CD4-positive, alpha-beta T cell treated with Interleukin-10 for 1 hour (primary cell): ENCODE results near the gene ATP7B.
"Not testable (repeated sequence)": the region's sequence is repeated elsewhere in the genome, so short reads cannot be mapped to it uniquely, and the experiment has no call there.

ENCODE experiments used
- DNase-seq: peaks from one replicate; pipeline ENCODE4 v3.0.0-alpha.2; 2020

ATP7B gene

GRCh38 chr13:52005841-52006522, 5.3 kb downstream of the ATP7B start:
- DNase-seq, result no peak

DNA sequence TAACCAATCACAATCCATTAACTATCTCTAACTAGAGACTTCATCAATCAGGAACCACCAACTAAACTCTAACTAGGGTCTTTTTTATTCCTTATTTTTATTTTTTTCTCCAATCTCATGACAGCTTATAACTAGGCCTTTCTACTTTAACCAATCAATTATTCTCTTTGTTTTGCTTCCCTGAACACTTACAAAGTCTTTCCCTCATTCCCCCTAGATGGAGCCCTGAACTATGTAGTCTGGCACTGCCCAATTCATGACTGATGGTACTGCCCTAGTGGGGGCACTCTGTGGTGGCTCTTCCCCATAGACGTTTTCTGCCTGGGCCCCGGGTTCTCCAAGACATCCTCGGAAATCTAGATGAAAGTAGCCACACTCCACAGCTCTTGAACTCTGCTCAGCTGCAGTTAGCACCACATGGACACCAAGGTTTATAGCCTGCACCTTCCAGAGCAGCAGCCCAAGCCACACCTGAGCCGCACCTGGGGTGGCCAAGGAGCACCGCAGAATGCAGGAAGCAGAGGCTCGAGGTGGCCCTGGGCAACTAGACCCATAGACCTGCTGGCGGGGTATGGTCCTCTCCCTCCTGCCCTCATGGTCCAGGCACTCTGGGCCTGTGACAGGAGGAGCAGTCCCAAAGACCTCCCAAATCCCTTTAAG, 6.6 kb downstream of the ATP7B start:
- no peak for DNase-seq

DNA sequence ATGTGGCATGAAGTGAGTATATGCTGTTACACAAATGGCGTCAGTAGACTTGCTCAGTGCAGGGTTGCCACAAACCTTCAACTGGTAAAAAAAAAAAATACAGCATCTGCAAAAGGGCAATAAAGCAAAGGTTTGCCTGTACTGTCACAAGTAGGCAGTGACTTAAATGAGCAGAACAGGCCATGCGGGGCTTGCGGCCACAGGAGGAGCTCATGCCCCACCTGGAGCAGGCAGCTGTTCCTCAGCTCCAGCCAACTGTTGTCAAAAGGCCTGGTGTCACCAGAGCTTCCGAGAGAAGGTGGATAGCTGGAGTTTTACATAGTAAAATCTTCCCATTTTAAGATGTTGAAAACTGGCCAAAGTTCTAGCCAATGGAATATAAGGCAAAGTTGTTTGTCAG, 7.7 kb downstream of the ATP7B start:
- no peak for DNase-seq

DNA sequence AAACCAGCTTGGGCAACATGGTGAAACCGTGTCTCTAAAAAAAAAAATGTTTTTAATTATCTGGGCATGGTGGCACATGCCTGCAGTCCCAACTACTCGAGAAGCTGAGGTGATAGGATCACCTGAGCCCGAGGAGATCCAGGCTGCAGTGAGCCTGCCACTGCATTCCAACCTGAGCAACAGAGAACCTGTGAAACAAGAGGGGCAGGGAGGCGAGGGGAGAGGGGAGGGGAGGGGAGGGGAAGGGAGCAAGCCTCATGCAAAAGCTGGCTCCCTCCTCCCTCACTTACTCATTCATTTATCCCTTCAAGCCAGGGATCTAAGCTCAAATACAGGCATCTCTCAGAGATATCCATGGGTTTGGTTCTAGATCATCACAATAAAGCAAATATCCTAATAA, 8.9 kb downstream of the ATP7B start:
- DNase-seq, result no peak

GRCh38 chr13:52001120-52001731, 10.0 kb downstream of the ATP7B start:
- DNase-seq, result peak; percentile 48

DNA sequence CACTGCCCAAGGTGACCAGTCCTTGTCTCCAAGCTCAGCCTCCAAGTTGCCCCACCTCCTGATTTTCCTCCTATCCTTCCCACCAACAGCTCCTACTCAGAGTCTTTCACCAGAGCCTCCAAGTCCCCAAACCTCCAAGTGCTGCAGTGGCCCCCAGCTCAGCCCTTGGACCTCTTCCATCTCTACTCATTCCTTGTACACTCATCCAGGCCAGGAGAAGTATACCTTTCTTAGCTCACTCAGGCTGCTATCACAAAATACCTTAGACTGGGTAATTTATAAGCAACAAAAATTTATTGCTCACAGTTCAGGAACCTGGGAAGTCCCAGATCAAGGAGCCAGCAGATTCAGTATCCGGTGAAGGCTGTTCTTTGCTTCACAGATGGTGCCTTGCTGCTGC, 11.3 kb downstream of the ATP7B start:
- DNase-seq, result no peak

DNA sequence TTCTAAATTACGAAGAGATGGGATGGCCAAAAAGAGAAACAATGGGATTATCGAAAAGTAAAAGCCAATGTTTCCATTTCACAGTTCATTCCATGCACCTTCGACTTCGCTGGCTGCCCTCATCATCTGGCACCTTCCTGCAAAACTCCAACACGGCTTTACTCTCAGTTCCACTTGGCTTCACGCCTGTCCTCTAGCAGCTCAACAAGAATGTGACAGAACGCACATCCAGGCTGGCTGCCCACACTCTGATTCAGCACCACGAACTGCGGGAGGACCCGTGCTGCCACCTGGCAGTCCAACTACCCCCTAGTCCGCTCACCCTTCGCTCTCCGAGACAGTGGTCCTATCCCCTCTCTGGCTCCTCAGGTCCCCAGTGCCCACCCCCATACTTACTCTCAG, 11.7 kb downstream of the ATP7B start:
- DNase-seq, result no peak

DNA sequence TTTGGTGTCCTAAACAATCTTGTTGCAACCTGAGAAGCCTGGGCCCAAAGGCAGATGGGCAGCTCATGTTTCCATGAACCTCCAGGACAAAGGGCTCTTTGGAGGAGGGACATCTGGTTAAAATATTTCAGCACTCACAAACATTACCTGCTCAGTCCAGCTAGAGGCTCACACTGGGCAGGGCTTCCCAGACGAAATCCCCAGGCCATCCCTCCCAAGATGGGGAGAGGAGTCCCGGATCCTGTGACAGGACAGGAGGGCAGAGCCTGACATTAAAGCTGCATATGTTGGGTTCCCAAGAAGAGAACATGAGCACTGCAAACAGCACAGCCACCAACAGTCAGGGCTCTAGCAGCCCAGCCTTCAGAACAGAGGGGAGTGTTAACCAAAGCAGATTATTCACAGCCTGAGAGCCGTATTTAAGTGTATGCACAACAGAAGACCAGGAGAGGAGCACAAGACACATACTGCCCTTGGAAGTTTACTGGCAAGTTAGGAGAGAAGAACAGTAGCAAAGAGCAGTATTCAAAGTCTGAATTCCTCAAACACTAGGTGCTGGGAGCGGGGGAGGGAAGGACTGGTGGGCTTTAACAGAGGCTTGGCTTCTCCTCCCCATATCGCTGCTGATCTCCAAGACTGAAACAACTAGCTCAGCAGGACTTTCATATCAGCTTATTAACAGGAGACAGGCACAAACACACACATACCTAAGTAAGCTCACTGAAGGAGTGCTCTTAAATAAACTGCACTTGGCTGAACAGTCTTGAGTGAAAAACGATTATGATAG, 12.3 kb downstream of the ATP7B start:
- no peak for DNase-seq

DNA sequence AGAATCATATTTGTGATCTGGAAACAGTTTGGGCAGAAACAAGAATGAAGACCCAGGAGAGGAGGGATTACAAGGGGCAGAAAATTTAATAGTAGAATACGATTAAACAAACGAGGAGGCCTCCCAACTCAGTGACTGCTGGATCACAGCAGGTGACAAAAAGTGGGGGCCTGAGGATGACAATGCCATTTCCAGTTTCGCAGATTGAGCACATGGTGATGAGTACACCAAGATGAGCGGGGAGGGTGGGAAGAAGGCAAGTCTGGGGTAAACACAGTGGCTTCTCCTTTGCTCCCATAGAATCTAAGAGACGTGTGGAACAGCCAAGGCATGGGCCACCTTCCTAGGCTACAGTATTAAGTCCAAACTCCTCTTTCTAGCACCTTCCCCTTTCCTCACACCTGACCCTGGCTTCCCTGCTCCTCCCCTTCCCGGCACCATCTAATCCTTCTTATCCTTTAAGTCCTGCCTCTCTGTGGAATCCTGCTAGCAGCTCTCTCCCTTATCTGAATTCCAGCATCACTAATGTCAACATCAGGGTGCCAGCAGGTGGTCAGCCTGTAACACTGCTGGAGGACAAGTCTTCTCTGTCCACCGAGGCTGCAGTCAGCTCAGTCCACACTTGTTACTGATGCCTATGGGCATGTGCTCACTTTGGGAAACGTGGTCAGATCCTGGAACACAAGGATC, 13.5 kb downstream of the ATP7B start:
- DNase-seq, result no peak

DNA sequence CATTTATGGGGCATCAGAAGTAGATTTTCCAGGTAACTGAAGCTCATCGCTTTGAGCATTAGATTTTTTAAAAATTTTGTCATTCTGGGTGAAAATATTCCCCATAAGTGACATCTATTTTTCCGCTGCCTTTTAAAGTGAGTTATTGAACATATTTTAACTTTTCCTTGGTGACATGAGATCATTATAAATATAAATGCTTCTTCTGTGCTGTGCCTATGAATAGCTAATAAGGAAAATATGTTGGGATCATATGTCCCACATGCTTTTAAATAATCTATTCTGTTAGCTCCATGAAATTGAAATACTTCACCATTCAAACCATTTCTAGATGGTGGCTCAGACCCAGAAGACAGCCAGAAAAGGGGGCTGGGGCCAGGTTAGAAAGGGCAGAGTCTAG, 14.1 kb downstream of the ATP7B start:
- DNase-seq, result no peak

DNA sequence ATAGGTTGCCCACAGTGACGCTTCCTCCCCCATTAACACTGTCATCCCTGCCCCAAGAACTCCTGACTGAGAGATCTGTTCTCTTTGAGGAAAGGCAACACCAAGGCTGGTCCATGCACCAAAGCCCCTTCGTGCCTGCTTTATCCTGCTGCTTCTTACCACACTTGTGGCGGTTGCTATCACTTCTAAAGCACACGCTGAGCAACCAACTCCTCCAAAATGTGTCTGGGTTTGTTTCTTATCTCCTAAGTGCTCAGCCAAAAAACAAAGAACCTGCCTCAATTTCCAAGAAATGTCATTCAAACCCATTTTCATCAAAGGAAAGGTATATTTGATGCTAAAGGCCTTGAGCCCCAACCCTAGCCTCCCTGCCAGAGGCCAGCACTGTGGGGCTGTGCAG, 14.6 kb downstream of the ATP7B start:
- no peak for DNase-seq

GRCh38 chr13:51995677-51996551, 15.3 kb downstream of the ATP7B start:
- DNase-seq, result no peak

DNA sequence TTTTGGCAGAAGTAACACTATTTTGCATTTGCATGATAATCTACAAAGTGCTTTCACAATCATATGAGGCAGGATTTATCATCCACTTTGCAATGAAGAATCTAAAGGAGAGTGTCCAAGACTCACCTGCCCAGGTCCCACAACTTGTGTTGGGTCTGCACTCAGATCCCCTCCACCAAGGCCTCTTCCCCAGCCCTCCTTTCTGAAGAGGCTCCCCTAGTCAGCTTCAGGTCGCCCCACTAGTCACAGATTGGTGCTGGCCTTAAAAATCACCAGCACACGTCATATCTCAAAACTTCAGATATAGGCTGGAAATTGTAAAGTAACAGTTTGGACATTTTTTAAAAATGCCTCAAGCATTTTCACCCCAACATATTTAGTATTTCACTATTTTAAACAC, 17.5 kb downstream of the ATP7B start:
- no peak for DNase-seq

- DNase-seq, result no peak
Measured at GRCh38 chr13:51988988-51989618, 22.1 kb downstream of the ATP7B start.

DNA sequence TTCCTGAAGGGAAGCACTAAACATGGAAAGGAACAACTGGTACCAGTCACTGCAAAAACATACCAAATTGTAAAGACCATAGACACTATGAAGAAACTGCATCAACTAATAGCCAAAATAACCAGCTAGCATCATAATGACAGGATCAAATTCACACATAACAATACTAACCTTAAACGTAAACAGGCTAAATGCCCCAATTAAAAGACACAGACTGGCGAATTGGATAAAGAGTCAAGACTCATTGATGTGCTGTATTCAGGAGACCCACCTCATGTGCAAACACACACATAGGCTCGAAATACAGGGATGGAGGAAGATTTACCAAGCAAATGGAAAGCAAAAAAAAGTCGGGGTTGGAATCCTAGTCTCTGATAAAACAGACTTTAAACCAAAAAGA, 26.3 kb downstream of the ATP7B start:
- not testable (repeated sequence) for DNase-seq

GRCh38 chr13:51983292-51983691, 28.0 kb downstream of the ATP7B start:
- not testable (repeated sequence) for DNase-seq

GRCh38 chr13:51981355-51981754, 29.9 kb downstream of the ATP7B start:
- DNase-seq, result no peak

DNA sequence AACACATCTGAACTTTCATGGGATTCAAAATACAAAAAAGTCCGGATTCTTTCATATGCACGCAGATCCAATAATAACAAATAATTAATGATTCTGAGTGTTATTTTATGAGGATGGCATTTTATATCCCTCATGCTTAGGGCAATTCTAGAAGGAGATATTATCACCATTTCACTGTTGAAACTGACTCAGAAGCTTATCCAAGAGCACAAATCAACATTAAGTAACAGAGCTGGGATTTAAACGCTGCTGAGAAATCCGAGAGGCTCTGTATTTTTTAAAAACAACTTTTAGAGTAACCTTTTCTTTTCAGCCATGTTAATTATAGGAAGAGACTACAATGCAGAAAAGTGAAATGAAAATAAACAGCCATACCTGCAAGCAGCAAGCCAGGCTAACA, 30.3 kb downstream of the ATP7B start:
- DNase-seq, result no peak

DNA sequence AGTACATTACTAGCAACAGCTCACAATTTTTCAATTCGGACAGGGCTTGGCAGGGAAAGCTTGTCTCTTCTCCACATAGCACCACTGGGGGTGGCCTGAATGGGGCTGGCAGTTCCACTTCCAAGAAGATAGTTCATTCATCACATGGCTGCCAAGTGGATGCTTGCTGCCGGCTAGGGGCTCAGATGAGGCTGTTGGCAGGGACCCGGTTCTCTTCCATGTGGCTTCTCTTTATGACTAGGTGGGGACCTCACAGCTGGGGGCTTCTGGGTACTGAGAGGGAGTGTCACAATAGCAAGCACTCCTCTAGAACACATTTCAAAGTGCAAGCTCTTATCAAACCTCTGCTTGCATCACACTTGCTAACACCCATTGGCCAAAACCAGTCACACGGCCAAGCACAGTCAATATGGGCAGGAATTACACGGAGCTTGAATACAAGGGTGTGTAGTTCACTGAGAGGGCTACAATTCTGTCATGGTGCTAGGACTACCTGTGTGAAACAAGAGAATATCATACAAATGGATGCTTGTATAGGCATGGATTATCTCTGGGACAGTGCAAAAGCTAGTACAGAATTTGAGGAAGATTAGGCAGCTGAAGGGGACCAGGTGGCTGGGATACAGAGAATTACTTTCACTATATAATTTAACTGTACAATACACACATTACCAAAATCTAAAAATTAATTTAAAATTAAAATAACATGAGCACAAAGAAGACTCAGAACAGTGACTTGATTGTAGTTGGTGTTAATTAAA, 32.3 kb downstream of the ATP7B start:
- DNase-seq, result no peak

DNA sequence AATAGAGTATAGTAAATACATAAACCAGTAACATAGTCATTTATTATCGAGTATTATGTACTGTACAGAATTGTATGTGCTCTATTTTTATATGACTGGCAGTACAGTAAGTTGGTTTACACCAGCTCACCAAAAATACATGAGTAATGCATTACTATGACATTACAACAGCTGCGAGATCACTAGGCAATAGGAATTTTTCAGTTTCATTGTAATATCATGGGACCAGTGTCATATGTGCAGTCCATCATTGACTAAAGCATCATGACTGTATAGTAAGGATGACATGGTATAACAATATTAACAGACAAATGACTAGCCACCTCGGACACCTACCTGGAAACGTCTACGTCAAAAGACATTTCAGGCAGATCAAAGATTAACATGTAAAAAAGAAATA, 33.6 kb downstream of the ATP7B start:
- DNase-seq, result no peak

GRCh38 chr13:51976890-51977289, 34.4 kb downstream of the ATP7B start:
- DNase-seq, result no peak
